Stimulated activated CD8-positive, alpha-beta memory T cell treated with anti-CD3 and anti-CD28 coated beads, Interleukin-15, amount 100 ng/mL, for 48 hours (primary cell): ENCODE results near the gene TIFAB.

Experiments used
- DNase-seq, 2 donors: peaks; one replicate each; pipeline ENCODE4 v3.0.0-alpha.2; 2020; ENCODE audit warnings: low read depth in 2 of 2

The TIFAB gene

GRCh38 chr5:135481909-135482311 is 29.8 kb upstream of the TIFAB start:
- DNase-seq: no peak

GRCh38 chr5:135481387-135481786 is 29.2 kb upstream of the TIFAB start:
- DNase-seq: no peak

DNA sequence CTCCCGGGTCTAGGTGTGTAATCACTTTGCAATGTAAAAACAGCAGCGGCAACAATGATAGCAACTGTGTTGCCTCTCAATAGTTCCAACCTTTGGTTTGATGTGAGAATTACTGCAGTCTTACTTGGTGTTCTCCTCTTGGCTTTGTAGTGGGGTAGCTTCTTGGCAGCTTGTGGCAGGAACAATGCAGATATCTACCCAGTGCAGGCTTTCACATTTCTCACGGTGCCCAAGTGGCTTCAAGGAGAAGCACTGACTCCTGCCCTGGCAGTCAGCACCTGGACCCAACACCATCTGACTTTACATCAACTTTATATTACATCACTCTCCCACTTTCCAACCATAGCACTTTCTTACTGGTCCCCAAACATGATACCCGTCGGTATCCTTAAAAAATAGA is 28.4 kb upstream of the TIFAB start:
- DNase-seq: no peak

DNA sequence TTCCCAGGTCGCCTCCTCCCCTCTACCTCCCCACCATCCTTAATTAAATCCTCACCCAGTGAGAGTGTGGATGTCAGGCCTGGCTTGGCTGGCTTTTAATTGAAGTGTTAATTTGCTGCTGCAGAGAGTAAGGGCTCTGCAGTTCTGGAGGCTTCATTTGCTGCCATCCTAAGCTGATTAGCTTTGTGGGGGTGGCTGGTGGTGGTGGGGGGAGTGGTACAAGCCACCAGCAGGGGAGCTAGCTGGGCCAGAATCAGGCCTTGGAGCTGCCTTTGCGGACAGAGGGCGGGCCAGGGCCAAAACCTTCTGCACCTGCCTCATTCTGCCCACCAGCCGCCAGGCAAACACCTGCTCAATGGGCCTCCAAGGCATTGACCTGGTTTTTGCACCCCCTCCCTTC is 26.8 kb upstream of the TIFAB start:
- DNase-seq: no peak

GRCh38 chr5:135477613-135478066 is 25.5 kb upstream of the TIFAB start:
- no peak for DNase-seq

DNA sequence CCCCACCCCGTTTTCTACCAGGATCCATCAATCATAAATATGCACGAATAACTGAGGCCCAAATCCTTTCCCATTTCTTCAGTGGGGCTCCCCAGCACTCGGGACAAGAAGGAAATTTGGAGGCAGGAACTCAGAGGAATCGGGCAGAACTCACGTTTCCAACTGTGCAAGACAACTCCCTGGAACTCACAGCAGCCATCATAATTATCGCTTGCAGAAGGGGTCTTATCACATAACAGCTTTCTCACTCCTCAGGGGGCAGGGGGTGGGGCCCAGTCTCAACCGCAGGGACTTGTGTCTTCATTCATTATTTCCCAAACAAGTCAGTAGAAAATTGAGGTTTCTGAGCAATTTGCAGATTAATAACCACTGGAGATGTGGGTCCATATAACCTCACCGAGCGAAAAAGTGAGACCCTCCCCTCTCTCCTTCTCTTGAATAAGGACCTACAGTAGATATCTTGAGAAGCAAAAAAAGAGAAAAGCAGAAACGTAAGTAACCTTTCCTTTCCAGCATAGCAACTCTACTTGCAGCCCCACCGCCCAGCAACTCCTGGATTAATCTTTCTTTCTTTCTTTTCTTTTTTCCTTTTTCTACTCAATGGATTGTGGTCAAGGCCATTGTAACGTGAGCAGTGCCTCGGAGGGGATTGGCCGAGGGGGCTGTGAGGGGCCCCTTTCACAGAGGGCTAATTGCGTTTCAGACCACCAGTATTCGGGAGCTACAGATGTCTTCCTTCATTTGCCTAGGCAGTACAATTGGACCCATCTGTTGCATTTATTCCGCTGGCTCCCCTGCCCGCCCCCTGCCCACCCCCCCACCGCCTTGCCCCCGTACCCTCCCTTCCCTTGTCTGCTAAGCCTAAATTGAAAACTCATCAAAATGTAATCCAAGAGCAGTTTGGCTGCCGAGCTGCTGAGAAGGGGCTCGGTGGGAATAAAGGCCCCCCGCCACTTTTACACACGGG is 24.7 kb upstream of the TIFAB start:
- no peak for DNase-seq

DNA sequence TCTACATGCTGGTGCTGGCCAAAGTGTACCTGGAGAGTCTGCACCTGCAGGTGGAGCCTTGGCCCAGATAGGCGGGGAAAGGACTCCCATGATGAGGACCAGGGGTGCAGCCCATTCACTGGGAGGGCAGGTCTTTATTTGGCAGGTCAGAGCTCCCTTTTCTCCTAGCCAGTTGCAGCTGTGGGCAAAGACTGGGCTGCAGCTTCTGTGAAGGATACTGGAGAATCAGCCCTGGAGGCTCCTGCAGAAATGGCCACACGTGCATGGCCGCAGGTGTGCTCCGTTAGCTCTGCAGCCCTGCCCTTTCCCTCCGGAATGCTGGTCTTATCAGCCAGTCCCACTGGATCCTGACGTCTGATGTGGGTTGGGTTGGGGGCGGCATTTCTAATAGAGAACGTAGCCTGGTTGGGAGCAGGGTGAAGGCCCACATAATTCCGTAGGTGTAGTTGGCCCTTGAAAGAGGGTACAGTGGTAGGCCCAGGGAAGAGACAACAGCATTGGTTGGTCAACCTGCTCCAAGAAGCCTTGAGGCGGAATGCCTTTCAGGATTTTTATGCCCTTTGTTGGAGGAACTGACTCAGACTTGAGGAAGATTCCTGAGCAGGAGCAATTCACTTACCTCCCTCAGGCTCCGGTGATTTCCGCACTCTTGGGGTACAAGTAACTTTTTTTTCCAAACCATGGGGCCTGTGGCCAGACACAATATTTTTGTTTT is 22.0 kb upstream of the TIFAB start:
- no peak for DNase-seq

DNA sequence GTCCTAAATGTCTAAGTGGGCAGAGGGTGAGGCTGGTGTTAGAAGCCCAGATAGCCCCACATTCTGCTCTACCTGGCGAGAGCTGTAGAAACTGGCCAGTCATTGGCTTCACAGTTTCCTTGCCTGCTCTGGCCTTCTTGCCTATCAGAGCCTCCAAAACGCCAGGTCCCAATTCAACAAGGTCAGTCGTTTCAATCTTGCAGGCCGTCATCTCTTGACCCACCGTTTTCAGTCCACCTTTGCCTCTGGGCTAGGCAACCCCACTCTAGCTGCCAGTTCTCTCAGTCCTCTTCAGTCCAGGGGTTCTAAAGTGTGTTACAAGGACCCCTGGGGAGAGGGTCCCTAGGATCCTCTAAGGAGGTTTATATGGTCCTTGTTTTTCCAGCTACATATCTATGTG is 20.0 kb upstream of the TIFAB start:
- DNase-seq: no peak

- DNase-seq: no peak
Observed at GRCh38 chr5:135471726-135472125, 19.6 kb upstream of the TIFAB start.

DNA sequence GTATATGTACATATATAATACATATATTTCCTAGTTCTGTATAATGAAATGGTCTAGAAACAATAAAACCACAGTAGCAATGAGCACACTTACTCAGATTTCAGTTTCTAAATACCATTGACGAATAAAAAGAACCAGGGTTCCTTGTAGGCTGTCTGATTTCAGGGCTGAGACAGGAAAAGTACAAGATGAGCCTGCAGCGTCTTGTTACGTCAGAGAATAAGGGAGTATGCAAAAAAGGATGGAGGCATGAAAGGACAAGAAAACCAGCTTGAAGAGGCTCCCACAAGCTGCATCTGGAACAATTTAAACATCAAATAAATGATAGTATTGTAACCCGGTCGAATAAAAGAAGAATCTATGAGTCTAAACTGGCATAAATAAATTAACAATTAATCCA is 17.8 kb upstream of the TIFAB start:
- no peak for DNase-seq

GRCh38 chr5:135468541-135468940 is 16.4 kb upstream of the TIFAB start:
- no peak for DNase-seq

GRCh38 chr5:135467871-135468485 is 15.8 kb upstream of the TIFAB start:
- DNase-seq: no peak

DNA sequence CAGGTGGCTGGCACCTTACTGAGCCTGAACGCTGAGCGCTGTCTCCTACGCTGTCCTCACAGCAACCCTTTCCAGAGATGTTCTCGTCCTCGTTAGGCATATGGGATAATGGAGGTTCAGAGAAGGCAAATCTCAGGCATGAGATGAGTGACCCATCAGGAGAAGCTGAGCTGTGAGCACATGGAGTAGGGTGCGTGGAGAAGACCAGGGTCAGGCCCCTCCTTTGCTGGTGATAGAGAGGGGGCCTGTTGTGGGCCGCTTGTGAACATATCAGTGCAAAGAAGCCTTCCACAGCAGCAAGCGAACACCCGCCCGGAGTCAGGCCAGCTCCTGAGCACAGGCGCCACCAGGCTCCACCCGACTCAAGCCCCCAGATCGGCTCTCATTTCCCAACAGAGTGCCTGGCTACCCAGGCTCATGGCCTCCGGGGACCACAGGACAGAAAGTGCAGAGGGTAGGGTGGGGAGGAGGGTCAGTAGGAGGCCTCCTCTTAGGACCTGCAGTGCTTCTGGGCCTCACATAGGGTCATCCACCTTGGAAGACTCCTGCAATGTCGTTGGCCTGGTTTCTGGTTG is 15.0 kb upstream of the TIFAB start:
- DNase-seq: no peak

DNA sequence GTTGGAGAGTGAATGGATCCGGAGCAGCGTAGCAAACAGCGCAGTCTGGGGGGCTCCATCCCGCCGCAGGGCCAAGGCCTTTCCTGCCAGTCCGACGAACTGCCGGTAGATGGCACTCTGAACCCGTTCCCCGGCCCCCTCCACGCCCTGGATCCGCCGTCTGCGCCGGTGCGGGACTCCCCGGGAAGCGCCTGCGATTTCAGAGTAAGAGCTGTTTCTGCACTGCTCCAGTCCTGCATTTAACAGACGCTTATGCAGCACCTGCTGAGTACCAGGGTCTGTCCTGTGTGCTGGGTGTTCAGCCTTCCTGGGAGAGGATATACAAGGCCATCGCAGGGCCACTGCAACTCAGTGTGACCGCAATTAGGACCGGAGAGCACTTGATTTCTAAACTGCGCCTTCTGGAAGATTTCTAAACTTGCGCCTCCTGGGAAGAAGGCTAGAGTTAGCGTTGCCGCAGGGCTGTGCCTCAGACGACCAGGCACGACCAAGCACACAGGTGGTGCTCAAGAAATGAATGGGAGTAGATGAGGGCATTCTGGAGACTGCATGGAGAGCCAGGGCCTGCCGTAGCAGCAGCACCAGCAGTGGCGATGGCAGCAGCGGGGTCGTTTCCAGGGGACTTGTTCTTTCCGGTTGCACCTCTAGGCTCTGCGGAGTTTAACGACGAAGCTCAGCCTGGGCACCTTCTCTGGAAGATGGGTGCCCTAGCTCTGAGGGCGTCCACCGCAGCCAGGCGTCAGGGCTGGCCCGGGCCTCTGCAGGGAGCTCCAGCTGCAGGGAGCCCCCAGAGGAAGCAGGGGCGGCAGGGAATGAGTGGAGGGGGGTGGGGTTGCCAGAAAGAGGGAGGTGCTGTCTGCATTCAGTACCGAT is 14.3 kb upstream of the TIFAB start:
- peak; percentile 58 to 61 for DNase-seq

DNA sequence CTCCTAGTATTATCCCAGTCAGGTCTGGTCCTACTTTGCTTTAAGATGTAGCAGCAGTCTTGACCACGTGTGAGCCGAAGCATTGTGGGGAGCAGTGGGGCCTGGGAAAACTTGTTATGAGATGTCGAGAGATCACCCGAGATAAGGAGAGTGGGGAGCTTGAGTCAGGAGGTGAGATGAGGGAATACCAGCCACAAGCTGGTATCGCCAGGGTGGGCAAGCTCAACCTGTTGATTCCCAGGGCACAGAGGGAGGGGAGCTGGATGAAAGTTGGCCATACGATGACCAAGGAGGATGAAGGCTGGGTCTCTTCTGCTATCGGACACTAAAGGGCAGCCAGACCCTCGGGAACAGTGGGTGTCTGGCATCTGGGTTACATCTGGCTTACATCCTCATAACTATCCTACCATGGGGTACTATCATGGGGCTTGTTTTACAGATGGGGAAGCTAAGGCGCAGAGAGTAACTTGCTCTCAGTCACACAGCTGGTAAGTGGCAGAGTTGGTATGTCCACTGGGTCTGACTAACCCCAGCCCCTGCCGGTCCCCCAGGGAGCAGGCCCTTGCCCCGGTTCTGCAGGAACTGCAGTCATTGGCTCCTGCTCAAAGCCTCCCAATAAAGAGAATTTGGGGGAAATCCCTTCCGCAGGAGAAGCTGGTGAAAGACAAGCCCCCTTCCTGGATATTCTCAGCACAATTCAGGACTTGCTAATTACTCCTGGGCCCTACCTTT is 13.4 kb upstream of the TIFAB start:
- no peak for DNase-seq

- peak; percentile 32 for DNase-seq
Observed at GRCh38 chr5:135462304-135462703, 10.2 kb upstream of the TIFAB start.

DNA sequence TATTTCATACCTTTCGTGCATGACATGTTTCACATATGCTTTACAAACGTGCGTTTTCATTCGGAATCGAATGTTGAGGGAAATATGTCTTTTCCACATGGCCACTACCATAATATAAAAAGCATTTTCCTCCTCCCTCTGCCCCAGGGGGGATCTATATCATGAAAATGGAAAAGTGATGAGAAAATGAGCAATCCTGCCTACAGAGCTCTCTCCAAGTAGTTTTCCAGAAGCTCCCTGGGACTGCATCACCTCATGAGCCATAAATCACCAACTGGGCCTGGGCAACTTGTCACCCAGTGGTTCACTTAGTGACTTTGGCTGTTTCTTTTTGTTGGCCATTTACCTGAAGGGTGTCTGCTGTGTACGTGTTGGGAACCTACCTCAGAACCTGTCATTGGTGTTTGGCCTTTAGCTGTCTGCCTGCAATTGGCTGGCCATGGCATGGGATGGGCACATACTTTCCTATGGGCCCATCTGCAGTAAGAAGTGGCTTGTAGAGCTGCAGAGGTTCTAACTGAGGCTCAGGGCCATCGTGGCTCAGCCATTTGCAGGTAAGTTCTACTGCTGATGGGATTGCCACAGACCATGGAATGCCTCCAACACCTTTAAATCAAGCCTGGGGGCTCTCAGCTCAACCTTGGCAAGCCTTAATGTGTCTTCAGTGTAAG is 9.5 kb upstream of the TIFAB start:
- no peak for DNase-seq

DNA sequence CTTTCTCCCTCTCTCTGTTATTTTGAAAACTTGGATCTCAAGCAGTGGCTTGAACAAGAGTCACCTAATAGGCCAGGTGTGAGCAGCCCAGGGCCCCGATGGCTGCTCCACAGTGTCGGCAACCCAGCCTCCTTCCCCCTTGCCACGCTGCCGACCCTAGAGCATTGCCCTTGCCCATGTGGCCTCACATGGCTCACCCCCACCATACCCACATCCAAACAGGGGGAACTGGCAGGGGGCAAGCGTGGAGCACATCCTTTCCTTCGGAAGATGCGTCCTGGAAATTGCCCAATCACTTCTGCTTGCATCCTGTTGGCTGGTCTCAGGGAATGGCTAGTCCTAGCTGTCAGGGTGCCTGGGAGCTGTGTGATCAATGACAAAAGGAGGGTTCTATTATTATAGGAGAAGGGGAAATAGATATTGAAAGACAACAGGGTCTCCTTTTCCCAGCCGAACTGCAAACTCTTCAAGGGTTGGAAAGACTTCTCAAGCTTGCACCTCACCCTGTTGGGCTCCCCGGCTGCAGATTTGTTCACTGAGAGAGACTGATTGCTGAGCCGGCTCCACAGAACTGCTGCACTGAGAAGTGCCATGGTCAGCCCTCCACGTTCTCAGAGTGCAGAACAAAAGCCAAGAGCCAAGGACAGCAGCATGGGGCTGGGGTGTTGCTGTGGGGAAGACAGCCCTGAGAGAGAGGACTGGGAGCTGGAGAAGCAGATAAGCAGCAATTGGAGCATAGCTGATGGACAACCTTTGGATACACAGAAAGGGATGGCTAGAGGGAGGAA is 8.3 kb upstream of the TIFAB start:
- DNase-seq: no peak

GRCh38 chr5:135458921-135459331 is 6.8 kb upstream of the TIFAB start:
- DNase-seq: no peak
